CD4-positive, alpha-beta T cell (primary cell): ENCODE data around the gene RADIL. TPM values are rescaled to one million over a fixed set of nuclear protein-coding genes. Genes with fewer than 3 reads are reported as not detected.

Experiments
- ATAC-seq: fragments of 200-7000 bp; cut with Tn5 transposase; one replicate; pipeline ENCODE4 v1.10.0; 2022; ENCODE audit warnings: mild to moderate bottlenecking; ENCODE audit not compliant: poor library complexity
- CTCF ChIA-PET: fragments of 350-600 bp; sonication (Branson Sonifier 250); formaldehyde crosslinking; loops from one replicate; lab custom pipeline; 2021; ENCODE audit warnings: antibody characterized with exemption, inconsistent platforms; lab: Charles Lee
- POLR2A ChIA-PET: fragments of 350-600 bp; sonication (Branson Sonifier 250); formaldehyde crosslinking; loops from one replicate; lab custom pipeline; 2021; ENCODE audit warnings: antibody characterized with exemption, inconsistent platforms; lab: Charles Lee
- DNase-seq, 14 experiments: peaks; one replicate each; pipeline ENCODE4 v3.0.0-alpha.2; 2013 to 2020; ENCODE audit warnings: mixed read lengths in 2 of 14
- H3K27ac ChIP-seq, 2 donors: one replicate each; pipeline versions ENCODE4 v1.5.1 to v1.7.0; 2013; ENCODE audit warnings: low read length in 2 of 2, low read depth in 1 of 2, mild to moderate bottlenecking in 1 of 2
- H3K27me3 ChIP-seq, 2 experiments: 1 replicate in 1 of 2; 2 replicates in 1 of 2; pipeline versions ENCODE4 v1.6.1 to v1.7.0; 2013; ENCODE audit warnings: low read length in 2 of 2, control low read depth in 1 of 2, mild to moderate bottlenecking in 1 of 2, moderate library complexity in 1 of 2; ENCODE audit not compliant: insufficient read depth in 2 of 2, control insufficient read depth in 1 of 2
- H3K36me3 ChIP-seq: one replicate; pipeline ENCODE4 v1.6.1; 2013; ENCODE audit warnings: low read length, control low read depth; ENCODE audit not compliant: insufficient read depth
- H3K4me1 ChIP-seq: one replicate; pipeline ENCODE4 v1.6.1; 2013; ENCODE audit warnings: low read length, control low read depth; ENCODE audit not compliant: insufficient read depth
- H3K4me3 ChIP-seq: one replicate; pipeline ENCODE4 v1.5.1; 2013; ENCODE audit warnings: mild to moderate bottlenecking, low read length, moderate library complexity
- H3K9me3 ChIP-seq, 2 experiments: 1 replicate in 1 of 2; 2 replicates in 1 of 2; pipeline versions ENCODE4 v1.6.1 to v1.7.0; 2013; ENCODE audit warnings: low read length in 2 of 2, mild to moderate bottlenecking in 2 of 2, control low read depth in 1 of 2, moderate library complexity in 1 of 2; ENCODE audit not compliant: control insufficient read depth in 1 of 2, insufficient read depth in 1 of 2
- H3K27ac Mint-ChIP-seq: one replicate; pipeline ENCODE4 v1.8.0; 2020; ENCODE audit warnings: mixed read lengths
- H3K27me3 Mint-ChIP-seq: one replicate; pipeline ENCODE4 v1.8.0; 2021; ENCODE audit warnings: mixed read lengths
- H3K36me3 Mint-ChIP-seq: one replicate; pipeline ENCODE4 v1.8.0; 2021; ENCODE audit warnings: low read depth, mixed read lengths
- H3K4me1 Mint-ChIP-seq: one replicate; pipeline ENCODE4 v1.8.0; 2021; ENCODE audit warnings: low read depth, mixed read lengths
- H3K4me3 Mint-ChIP-seq: one replicate; pipeline ENCODE4 v1.8.0; 2020; ENCODE audit warnings: mild to moderate bottlenecking, mixed read lengths
- H3K9me3 Mint-ChIP-seq: one replicate; pipeline ENCODE4 v1.8.0; 2020; ENCODE audit warnings: mixed read lengths
- CTCF ChIP-seq: fragments of 200-600 bp; IDR thresholded peaks from one replicate; pipeline ENCODE4 v1.8.0; 2022; ENCODE audit warnings: antibody characterized with exemption, mild to moderate bottlenecking
- intact Hi-C, 2 experiments: fragments of 100-400 bp; cut with DNase I in 1 of 2; cut with micrococcal nuclease in 1 of 2; formaldehyde crosslinking; loops; one replicate each; pipeline versions ENCODE4 v1.15.1 to v1.9.0; 2023 to 2025; cut with DNase I, micrococcal nuclease
- total RNA-seq, 174 experiments: library from RNA in 2 of 174; stranded (reverse) in 2 of 174; gene quantifications; one replicate each; pipeline ENCODE4 v1.2.3 and lab custom pipeline; 2021 to 2026

The RADIL gene
- total RNA-seq, 2 experiments from 2014 or later, result not detected

GRCh38 chr7:4782333-4783291 is 100.9 kb downstream of the RADIL start:
- intact Hi-C loops, result no loop called here
- POLR2A ChIA-PET, result no interaction called here
- Mint-ChIP-seq H3K36me3 (peaks cover 34% of the 10 kb centered on the region), H3K4me3 (no peak overlapping the region), H3K27me3 (no peaks in the 10 kb centered on the region), H3K4me1 (peaks cover 10% of the 10 kb centered on the region), H3K27ac (no peak overlapping the region), H3K9me3 (no peaks in the 10 kb centered on the region)
- H3K9me3 ChIP-seq, result no peaks in the 10 kb centered on the region
- CTCF ChIA-PET, result no interaction called here
- no peak for TF ChIP-seq CTCF
- DNase-seq (no peak), ATAC-seq (no peak)
- peaks cover 75% of the 10 kb centered on the region for H3K36me3 ChIP-seq
- no peaks in the 10 kb centered on the region for H3K27me3 ChIP-seq
- no peak overlapping the region for H3K27ac ChIP-seq
- H3K4me1 ChIP-seq, result peaks cover 13% of the 10 kb centered on the region
- H3K4me3 ChIP-seq, result no peak overlapping the region

GRCh38 chr7:4781366-4782069 is 102.0 kb downstream of the RADIL start:
- intact Hi-C loops, result no loop called here
- no peak for TF ChIP-seq CTCF
- Histone ChIP-seq H3K9me3 (no peaks in the 10 kb centered on the region), H3K36me3 (peaks cover 69% of the 10 kb centered on the region), H3K4me1 (peaks cover 24% of the 10 kb centered on the region), H3K4me3 (no peak overlapping the region), H3K27me3 (no peaks in the 10 kb centered on the region), H3K27ac (no peak overlapping the region)
- peaks cover 19% of the 10 kb centered on the region for H3K4me1 Mint-ChIP-seq
- peaks cover 37% of the 10 kb centered on the region for H3K36me3 Mint-ChIP-seq
- no peaks in the 10 kb centered on the region for H3K27me3 Mint-ChIP-seq
- no peak for ATAC-seq
- ChIA-PET CTCF (no interaction called here), POLR2A (no interaction called here)
- no peaks in the 10 kb centered on the region for H3K9me3 Mint-ChIP-seq
- DNase-seq, result no peak
- no peak overlapping the region for H3K4me3 Mint-ChIP-seq
- H3K27ac Mint-ChIP-seq, result no peak overlapping the region

GRCh38 chr7:4779118-4779517 is 104.4 kb downstream of the RADIL start:
- DNase-seq (no peak), ATAC-seq (no peak)
- H3K9me3 ChIP-seq, result no peaks in the 10 kb centered on the region
- no peak overlapping the region for H3K4me3 Mint-ChIP-seq
- no peak overlapping the region for H3K27ac ChIP-seq
- peaks cover 41% of the 10 kb centered on the region for H3K4me1 Mint-ChIP-seq
- peaks cover 45% of the 10 kb centered on the region for H3K36me3 ChIP-seq
- H3K27me3 Mint-ChIP-seq, result no peaks in the 10 kb centered on the region
- TF ChIP-seq CTCF, result no peak
- ChIA-PET POLR2A (interaction anchor here (0.6 to 1.2 kb wide), 2 partner anchors 137 to 1012 kb away, joined by 3 read pairs; no protein-coding TSS in a partner anchor), CTCF (interaction anchor here (1.7 kb wide), 1 partner anchor 13 kb away, joined by 5 read pairs; no protein-coding TSS in a partner anchor)
- no peak overlapping the region for H3K4me3 ChIP-seq
- H3K4me1 ChIP-seq, result peaks cover 39% of the 10 kb centered on the region
- peaks cover 42% of the 10 kb centered on the region for H3K36me3 Mint-ChIP-seq
- intact Hi-C loops, result no loop called here
- H3K27me3 ChIP-seq, result no peaks in the 10 kb centered on the region
- H3K9me3 Mint-ChIP-seq, result no peaks in the 10 kb centered on the region
- H3K27ac Mint-ChIP-seq, result no peak overlapping the region
